NCI-H1930 (cell line): ENCODE data around the gene MACF1.

Experiments
- DNase-seq, 2 experiments: peaks; one replicate each; lab custom pipeline; 2025; lab: John Stamatoyannopoulos, UW

The MACF1 gene

GRCh38 chr1:39297551-39297950 lies 93.1 kb downstream of the MACF1 start:
- no peak for DNase-seq

GRCh38 chr1:39301606-39302005 lies 97.1 kb downstream of the MACF1 start:
- DNase-seq: no peak

- no peak for DNase-seq
Observed at GRCh38 chr1:39305555-39305954, 101.1 kb downstream of the MACF1 start.

GRCh38 chr1:39310015-39310414 lies 105.5 kb downstream of the MACF1 start:
- no peak for DNase-seq

- no peak for DNase-seq
Observed at GRCh38 chr1:39310691-39311090, 106.2 kb downstream of the MACF1 start.

GRCh38 chr1:39317111-39317510 lies 112.6 kb downstream of the MACF1 start:
- no peak for DNase-seq

GRCh38 chr1:39317910-39318633 lies 113.6 kb downstream of the MACF1 start:
- no peak for DNase-seq

GRCh38 chr1:39321979-39322378 lies 117.5 kb downstream of the MACF1 start:
- no peak for DNase-seq

- DNase-seq: no peak
Observed at GRCh38 chr1:39322431-39322830, 117.9 kb downstream of the MACF1 start.

- no peak for DNase-seq
Observed at GRCh38 chr1:39324888-39325287, 120.4 kb downstream of the MACF1 start.

- no peak for DNase-seq
Observed at GRCh38 chr1:39326836-39327235, 122.3 kb downstream of the MACF1 start.

- no peak for DNase-seq
Observed at GRCh38 chr1:39328095-39328494, 123.6 kb downstream of the MACF1 start.

GRCh38 chr1:39328586-39329121 lies 124.2 kb downstream of the MACF1 start:
- no peak for DNase-seq

GRCh38 chr1:39331647-39332046 lies 127.2 kb downstream of the MACF1 start:
- DNase-seq: no peak

- DNase-seq: no peak
Observed at GRCh38 chr1:39332291-39332690, 127.8 kb downstream of the MACF1 start.

GRCh38 chr1:39332828-39333227 lies 128.3 kb downstream of the MACF1 start:
- DNase-seq: no peak

- DNase-seq: no peak
Observed at GRCh38 chr1:39333296-39333695, 128.8 kb downstream of the MACF1 start.

- DNase-seq: no peak
Observed at GRCh38 chr1:39335216-39335615, 130.7 kb downstream of the MACF1 start.

GRCh38 chr1:39337067-39337466 lies 132.6 kb downstream of the MACF1 start:
- DNase-seq: no peak

GRCh38 chr1:39342776-39343175 lies 138.3 kb downstream of the MACF1 start:
- DNase-seq: no peak

GRCh38 chr1:39344394-39345154 lies 140.1 kb downstream of the MACF1 start:
- DNase-seq: no peak

GRCh38 chr1:39346872-39347271 lies 142.4 kb downstream of the MACF1 start:
- DNase-seq: no peak

- no peak for DNase-seq
Observed at GRCh38 chr1:39348278-39348677, 143.8 kb downstream of the MACF1 start.
